Sigmoid colon (tissue), 7 donors: ENCODE results near the gene KCNE3. TPM values are rescaled to one million over a fixed set of nuclear protein-coding genes. Genes with fewer than 3 reads are reported as not detected.

Experiments
- DNase-seq: peaks from one replicate; pipeline ENCODE4 v3.0.0-alpha.2; 2019
- H3K27ac ChIP-seq, 4 donors: fragments of 200-600 bp; sonication (generic); one replicate each; pipeline ENCODE4 v1.5.1; 2016 to 2019; ENCODE audit warnings: mild to moderate bottlenecking in 1 of 4
- H3K27me3 ChIP-seq, 3 donors: fragments of 200-600 bp; sonication (generic); one replicate each; pipeline ENCODE4 v1.5.1; 2019; ENCODE audit warnings: mild to moderate bottlenecking in 1 of 3
- H3K36me3 ChIP-seq, 4 donors: fragments of 200-600 bp; sonication (generic); one replicate each; pipeline ENCODE4 v1.5.1; 2016 to 2019
- H3K4me1 ChIP-seq, 4 donors: fragments of 200-600 bp; sonication (generic); one replicate each; pipeline ENCODE4 v1.5.1; 2017 to 2019
- H3K4me3 ChIP-seq, 4 donors: fragments of 200-600 bp; sonication (generic); one replicate each; pipeline ENCODE4 v1.5.1; 2017 to 2019; ENCODE audit warnings: mild to moderate bottlenecking in 2 of 4, moderate library complexity in 1 of 4
- H3K9me3 ChIP-seq, 4 donors: fragments of 200-600 bp in 3 of 4; sonication (generic) in 3 of 4; one replicate each; pipeline versions ENCODE4 v1.5.1 to v1.6.1; 2013 to 2019
- EP300 ChIP-seq, 4 donors: sonication (generic); formaldehyde crosslinking; IDR thresholded peaks; one replicate each; pipeline ENCODE4 v1.6.1; 2017; ENCODE audit warnings: antibody characterized with exemption in 4 of 4
- POLR2A ChIP-seq, 2 donors: fragments of 450-650 bp; IDR thresholded peaks; one replicate each; pipeline ENCODE4 v1.6.1; 2016; ENCODE audit warnings: antibody characterized with exemption in 2 of 2, mild to moderate bottlenecking in 2 of 2, moderate library complexity in 2 of 2
- POLR2AphosphoS5 ChIP-seq, 4 donors: sonication (generic); formaldehyde crosslinking; IDR thresholded peaks; one replicate each; pipeline ENCODE4 v1.6.1; 2017; ENCODE audit warnings: antibody characterized with exemption in 4 of 4
- WGBS, 2 donors: extraction: QIAGEN DNeasy Blood & Tissue Kit; methylation state at CpG; one replicate each; pipeline ENCODE4 v1.1.7; 2013; 5-methylcytosine and 5-hydroxymethylcytosine counted together
- intact Hi-C: fragments of 100-400 bp; cut with DNase I; formaldehyde crosslinking; loops from one replicate; pipeline ENCODE4 v1.15.1; 2023
- polyA plus RNA-seq, 3 donors: library from polyadenylated mRNA; stranded (reverse); fragments of 200-250 nt; gene quantifications; one replicate each; pipeline ENCODE4 v1.2.3, GENCODE V29; 2013
- total RNA-seq, 4 donors: library from RNA; depleted of rRNA; stranded (reverse); fragments of >200 nt; gene quantifications; one replicate each; pipeline ENCODE4 v1.1.0, GENCODE V29; 2016
- TF ChIP-seq, protein P1 (sequence below), 4 experiments: fragments of 450-650 bp in 3 of 4; fragments of 200-600 bp in 1 of 4; IDR thresholded peaks; one replicate each; pipeline ENCODE4 v1.5.1; 2016 to 2019; ENCODE audit warnings: antibody characterized with exemption in 4 of 4, mild to moderate bottlenecking in 3 of 4, moderate library complexity in 2 of 4
- donor health status: healthy with polysubstance abuse.
- donor health status: Bipolar disorder and iron deficiency.
- donor health status: healthy.

KCNE3 gene, protein sequence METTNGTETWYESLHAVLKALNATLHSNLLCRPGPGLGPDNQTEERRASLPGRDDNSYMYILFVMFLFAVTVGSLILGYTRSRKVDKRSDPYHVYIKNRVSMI
- total RNA-seq: 10 to 100 TPM in 1 of 4 donors, 1 to 10 TPM in 3; 5.4 to 12.5 (median 6.8) TPM
- polyA plus RNA-seq: 10 to 100 TPM in 2 of 3 donors, 1 to 10 TPM in 1; 9.6 to 30.1 (median 22.0) TPM

DNA sequence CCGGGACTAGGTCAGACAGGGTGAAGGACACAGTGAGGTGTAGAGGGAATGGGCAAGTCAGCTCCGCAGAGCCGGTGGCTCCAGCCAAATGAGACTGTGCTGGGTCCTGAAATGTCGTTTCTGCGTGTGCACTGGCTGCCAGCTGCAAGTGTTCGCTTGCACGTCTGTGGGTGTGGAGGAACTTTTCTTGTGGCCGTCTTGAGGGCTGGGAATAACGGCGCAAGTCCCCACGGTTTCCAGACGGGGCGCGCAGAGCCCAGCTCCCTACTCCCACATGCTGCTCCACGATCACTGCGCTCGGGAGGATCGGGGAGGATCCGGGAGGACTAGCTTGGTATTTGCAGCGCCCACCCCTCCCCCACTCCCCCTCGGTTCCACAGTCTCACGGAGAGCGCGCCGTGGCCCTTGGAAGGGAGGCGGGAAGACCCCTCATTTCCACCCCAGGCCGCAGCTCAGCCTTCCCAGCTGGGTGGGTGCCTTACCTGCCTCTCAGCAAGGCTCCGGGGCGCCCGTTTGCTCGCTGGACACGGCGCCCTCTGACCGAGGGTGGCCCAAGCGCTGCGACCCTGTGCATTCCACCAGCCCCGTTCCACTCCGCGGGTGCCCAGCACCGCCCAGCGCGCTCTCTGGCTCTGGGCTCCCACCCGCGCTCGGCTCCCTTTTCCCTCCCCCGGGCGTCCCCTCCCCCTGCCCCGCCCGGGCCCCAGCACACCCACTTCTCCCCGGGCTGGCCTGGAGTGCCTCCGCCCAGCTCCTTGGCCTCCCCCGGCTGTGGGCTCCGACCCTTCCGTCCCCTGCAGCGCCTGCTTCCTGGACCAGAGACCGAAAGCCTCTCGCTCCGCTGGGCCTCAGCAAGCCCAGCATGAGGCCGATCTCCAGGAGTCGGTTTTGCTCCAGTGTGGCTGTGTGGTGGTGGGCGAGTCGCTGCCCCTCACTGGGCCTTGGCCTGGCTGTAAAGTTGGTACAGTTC, at the start of gene KCNE3:
Gene KCNE3, minus strand, starts transcription at position 634 of the 970 bp plus-strand sequence. CDS start 9,986 bp downstream, outside the sequence.
- Histone ChIP-seq H3K27ac (peak within 1 kb of the TSS in 3 of 4 donors; percentile 31 to 63 (median 58)), H3K36me3 (no peaks in the 10 kb centered on the region), H3K4me1 (peaks cover 0 to 15% (median 10%) of the 10 kb centered on the region in 4 donors), H3K4me3 (peak within 1 kb of the TSS; percentile 40 to 69 (median 60)), H3K9me3 (no peaks in the 10 kb centered on the region), H3K27me3 (no peaks in the 10 kb centered on the region)
- intact Hi-C loops: no loop called here
- TF ChIP-seq EP300 (IDR thresholded peaks at IDR 0.05) (no peak), POLR2AphosphoS5 (IDR thresholded peaks at IDR 0.05) (no peak), POLR2A (IDR thresholded peaks at IDR 0.05) (no peak)
- TF ChIP-seq, protein P1, sequence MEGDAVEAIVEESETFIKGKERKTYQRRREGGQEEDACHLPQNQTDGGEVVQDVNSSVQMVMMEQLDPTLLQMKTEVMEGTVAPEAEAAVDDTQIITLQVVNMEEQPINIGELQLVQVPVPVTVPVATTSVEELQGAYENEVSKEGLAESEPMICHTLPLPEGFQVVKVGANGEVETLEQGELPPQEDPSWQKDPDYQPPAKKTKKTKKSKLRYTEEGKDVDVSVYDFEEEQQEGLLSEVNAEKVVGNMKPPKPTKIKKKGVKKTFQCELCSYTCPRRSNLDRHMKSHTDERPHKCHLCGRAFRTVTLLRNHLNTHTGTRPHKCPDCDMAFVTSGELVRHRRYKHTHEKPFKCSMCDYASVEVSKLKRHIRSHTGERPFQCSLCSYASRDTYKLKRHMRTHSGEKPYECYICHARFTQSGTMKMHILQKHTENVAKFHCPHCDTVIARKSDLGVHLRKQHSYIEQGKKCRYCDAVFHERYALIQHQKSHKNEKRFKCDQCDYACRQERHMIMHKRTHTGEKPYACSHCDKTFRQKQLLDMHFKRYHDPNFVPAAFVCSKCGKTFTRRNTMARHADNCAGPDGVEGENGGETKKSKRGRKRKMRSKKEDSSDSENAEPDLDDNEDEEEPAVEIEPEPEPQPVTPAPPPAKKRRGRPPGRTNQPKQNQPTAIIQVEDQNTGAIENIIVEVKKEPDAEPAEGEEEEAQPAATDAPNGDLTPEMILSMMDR (IDR thresholded peaks at IDR 0.05): no peak
- peak; percentile 70 for DNase-seq
- 2 to 9% methylated on average over 62 of the region's 62 CpGs for WGBS, 2 donors

DNA sequence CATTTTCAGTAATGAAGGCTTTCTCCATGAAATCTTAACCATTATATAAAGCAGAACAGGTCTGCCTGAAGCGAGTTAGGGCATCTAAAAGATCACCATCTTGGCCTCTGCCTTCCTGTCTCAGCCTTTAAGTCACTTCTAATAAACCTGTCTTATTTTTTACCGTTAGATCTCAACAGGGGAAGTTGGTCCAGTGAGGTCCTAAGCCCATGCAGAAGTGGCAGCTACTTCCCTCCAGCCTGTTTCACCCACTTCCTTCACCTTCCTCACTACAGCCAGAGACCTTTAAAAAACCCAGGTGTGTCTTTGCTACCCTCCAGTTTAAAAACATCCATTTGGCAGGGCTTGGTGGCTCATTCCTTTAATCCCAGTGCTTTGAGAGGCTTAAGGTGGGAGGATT, 40.2 kb upstream of the KCNE3 start:
- intact Hi-C loops: no loop called here

DNA sequence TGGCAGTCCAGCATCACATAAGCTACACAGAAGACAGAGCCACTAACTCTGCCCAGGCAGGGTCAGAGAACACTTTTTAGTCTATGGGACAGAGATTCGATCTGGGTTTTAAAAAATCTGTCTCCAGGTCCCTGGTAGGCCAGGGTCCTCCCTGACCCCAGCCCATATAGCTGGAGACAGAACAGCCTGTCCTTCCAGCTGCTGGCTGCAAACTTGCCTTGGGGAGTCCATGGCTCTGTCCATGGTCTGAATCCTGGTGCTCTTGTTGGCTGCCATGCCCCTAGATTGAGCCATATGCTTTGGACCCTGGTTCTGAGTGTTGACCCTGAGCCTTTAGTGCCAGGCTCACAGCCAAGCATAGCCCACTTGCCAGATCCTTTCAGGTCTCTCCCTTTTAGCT, 39.5 kb upstream of the KCNE3 start:
- no peaks in the 10 kb centered on the region for H3K27me3 ChIP-seq
- H3K36me3 ChIP-seq: no peaks in the 10 kb centered on the region
- no peaks in the 10 kb centered on the region for H3K9me3 ChIP-seq
- no peak overlapping the region for H3K27ac ChIP-seq
- H3K4me3 ChIP-seq: no peak overlapping the region
- intact Hi-C loops: no loop called here
- no peaks in the 10 kb centered on the region for H3K4me1 ChIP-seq
- 89 to 93% methylated on average over 1 of the region's 1 CpG for WGBS, 2 donors
- DNase-seq: no peak
- TF ChIP-seq, protein P1 (IDR thresholded peaks at IDR 0.05): no peak
- TF ChIP-seq EP300 (IDR thresholded peaks at IDR 0.05) (no peak), POLR2AphosphoS5 (IDR thresholded peaks at IDR 0.05) (no peak), POLR2A (IDR thresholded peaks at IDR 0.05) (no peak)

More for the DNA sequence above, 40.2 kb upstream of the KCNE3 start:
- DNase-seq: no peak
- Histone ChIP-seq H3K4me1 (no peaks in the 10 kb centered on the region), H3K36me3 (no peaks in the 10 kb centered on the region), H3K9me3 (no peaks in the 10 kb centered on the region), H3K4me3 (no peak overlapping the region), H3K27me3 (no peaks in the 10 kb centered on the region), H3K27ac (no peak overlapping the region)
- WGBS, 2 donors: 44 to 82% methylated on average over 2 of the region's 2 CpGs
- TF ChIP-seq POLR2A (IDR thresholded peaks at IDR 0.05) (no peak), POLR2AphosphoS5 (IDR thresholded peaks at IDR 0.05) (no peak), EP300 (IDR thresholded peaks at IDR 0.05) (no peak)
- TF ChIP-seq, protein P1 (IDR thresholded peaks at IDR 0.05): no peak

DNA sequence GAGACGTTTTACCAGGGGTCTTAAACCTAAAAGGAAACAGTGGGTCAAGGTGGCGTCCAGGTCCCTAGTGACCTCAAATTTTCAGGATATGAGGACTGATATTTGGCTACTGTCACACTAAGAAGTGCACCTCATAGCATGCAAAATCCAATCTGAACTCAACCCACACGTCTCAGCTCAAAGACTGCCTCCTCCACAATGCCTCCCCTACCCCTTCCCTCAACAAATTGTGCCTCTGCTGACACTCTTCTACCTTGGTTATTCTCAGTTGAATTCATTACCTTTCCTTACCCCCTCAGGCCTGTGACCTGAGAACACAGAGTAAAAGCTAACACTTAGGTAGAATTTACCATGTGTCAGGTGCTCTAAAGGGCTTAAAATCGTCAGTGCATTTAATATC, 38.6 kb upstream of the KCNE3 start:
- 88 to 93% methylated on average over 4 of the region's 4 CpGs for WGBS, 2 donors
- TF ChIP-seq POLR2AphosphoS5 (IDR thresholded peaks at IDR 0.05): no peak

DNA sequence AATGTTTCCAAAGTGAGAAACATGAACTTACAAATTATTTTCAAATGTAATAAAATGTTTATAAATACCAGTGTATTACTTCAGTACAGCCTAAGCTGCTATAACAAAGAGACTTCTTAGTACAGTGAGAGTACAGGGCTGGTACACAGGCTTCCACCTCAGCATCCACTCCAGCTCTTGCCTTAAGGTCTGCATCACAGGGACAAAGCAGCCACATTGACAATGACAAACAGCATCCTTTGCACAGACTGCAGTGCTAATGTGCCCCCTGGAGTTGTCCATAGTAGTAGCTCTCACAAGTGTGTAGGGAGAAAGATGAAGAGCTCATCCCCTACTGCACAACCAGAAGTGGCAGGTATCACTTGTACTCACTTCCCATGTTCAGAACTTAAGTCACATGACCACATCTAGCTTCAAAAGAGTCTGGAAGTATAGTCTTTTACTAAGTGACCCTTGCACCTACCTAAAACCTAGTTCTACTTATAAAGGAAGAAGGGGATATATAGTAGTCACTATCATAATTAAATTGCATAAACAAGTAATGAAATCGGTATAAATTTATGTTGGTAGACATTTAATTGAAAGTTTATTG, 36.8 kb upstream of the KCNE3 start:
- Histone ChIP-seq H3K36me3 (no peaks in the 10 kb centered on the region), H3K27ac (no peak overlapping the region), H3K27me3 (no peaks in the 10 kb centered on the region), H3K4me3 (no peak overlapping the region), H3K4me1 (no peaks in the 10 kb centered on the region), H3K9me3 (no peaks in the 10 kb centered on the region)
- 51 to 86% methylated on average over 1 of the region's 1 CpG for WGBS, 2 donors
- TF ChIP-seq, protein P1 (IDR thresholded peaks at IDR 0.05): no peak
- TF ChIP-seq EP300 (IDR thresholded peaks at IDR 0.05): no peak
- no peak for TF ChIP-seq POLR2A (IDR thresholded peaks at IDR 0.05)
- TF ChIP-seq POLR2AphosphoS5 (IDR thresholded peaks at IDR 0.05): no peak
- intact Hi-C loops: no loop called here
- DNase-seq: no peak

More for the DNA sequence above, 38.6 kb upstream of the KCNE3 start:
- Histone ChIP-seq H3K27me3 (no peaks in the 10 kb centered on the region), H3K36me3 (no peaks in the 10 kb centered on the region), H3K9me3 (no peaks in the 10 kb centered on the region), H3K4me1 (no peaks in the 10 kb centered on the region), H3K27ac (no peak overlapping the region), H3K4me3 (no peak overlapping the region)
- intact Hi-C loops: no loop called here
- DNase-seq: no peak
